MM.1S (cell line): ENCODE measurements around the gene RAB44.

Experiments
- DNase-seq: peaks from one replicate; pipeline ENCODE4 v3.0.0-alpha.2; 2015
- H2AFZ ChIP-seq: fragments of 300-600 bp; sonication (generic); 2 replicates; pipeline ENCODE4 v1.6.0; 2016; ENCODE audit warnings: antibody characterized with exemption, low read length
- H3F3A ChIP-seq: fragments of 300-600 bp; sonication (generic); 2 replicates; pipeline ENCODE4 v1.6.1; 2016; ENCODE audit warnings: mild to moderate bottlenecking, antibody characterized with exemption, low read length, moderate library complexity, mixed read lengths; ENCODE audit not compliant: insufficient read depth
- H3K27ac ChIP-seq: fragments of 300-600 bp; sonication (generic); 2 replicates; pipeline ENCODE4 v1.5.1; 2016; ENCODE audit warnings: mild to moderate bottlenecking, low read length
- H3K27me3 ChIP-seq: fragments of 300-600 bp; sonication (generic); replicated peaks from 2 replicates; pipeline ENCODE4 v1.6.0; 2016; ENCODE audit warnings: low read length; ENCODE audit not compliant: insufficient read depth
- H3K36me3 ChIP-seq: fragments of 300-600 bp; sonication (generic); replicated peaks from 2 replicates; pipeline ENCODE4 v1.6.1; 2016; ENCODE audit warnings: mild to moderate bottlenecking, low read length, mixed read lengths; ENCODE audit not compliant: insufficient read depth
- H3K4me1 ChIP-seq: fragments of 300-600 bp; sonication (generic); 2 replicates; pipeline ENCODE4 v1.6.1; 2016; ENCODE audit warnings: low read length, mixed read lengths
- H3K4me2 ChIP-seq: fragments of 300-600 bp; sonication (generic); 2 replicates; pipeline ENCODE4 v1.6.0; 2016; ENCODE audit warnings: low read depth, low read length
- H3K4me3 ChIP-seq: fragments of 300-600 bp; sonication (generic); 2 replicates; pipeline ENCODE4 v1.5.1; 2016; ENCODE audit warnings: low read length, mixed read lengths
- H3K79me2 ChIP-seq: fragments of 300-600 bp; sonication (generic); 2 replicates; pipeline ENCODE4 v1.6.1; 2016; ENCODE audit warnings: mixed run types, low read length, mixed read lengths
- H3K9ac ChIP-seq: fragments of 300-600 bp; sonication (generic); 2 replicates; pipeline ENCODE4 v1.6.1; 2016; ENCODE audit warnings: low read length, mixed read lengths
- H3K9me2 ChIP-seq: fragments of 300-600 bp; sonication (generic); replicated peaks from 2 replicates; pipeline ENCODE4 v1.6.1; 2016; ENCODE audit warnings: mild to moderate bottlenecking, low read length, mixed read lengths; ENCODE audit not compliant: insufficient read depth
- H3K9me3 ChIP-seq: fragments of 300-600 bp; sonication (generic); replicated peaks from 2 replicates; pipeline ENCODE4 v1.6.1; 2016; ENCODE audit warnings: mild to moderate bottlenecking, low read length, mixed read lengths; ENCODE audit not compliant: insufficient read depth
- H4K20me1 ChIP-seq: fragments of 300-600 bp; sonication (generic); 2 replicates; pipeline ENCODE4 v1.6.1; 2016; ENCODE audit warnings: mild to moderate bottlenecking, low read length, moderate library complexity, mixed read lengths; ENCODE audit not compliant: insufficient read depth
- CTCF ChIP-seq: fragments of 300-600 bp; sonication (generic); IDR thresholded peaks from 2 replicates; pipeline ENCODE4 v1.5.1; 2016; ENCODE audit warnings: antibody characterized with exemption, low read length, mixed read lengths
- EZH2 ChIP-seq: fragments of 300-600 bp; sonication (generic); optimal IDR thresholded peaks from 2 replicates; pipeline ENCODE3; 2017; ENCODE audit warnings: low read depth, mild to moderate bottlenecking, antibody characterized with exemption, low read length, mixed read lengths
- EZH2phosphoT487 ChIP-seq: fragments of 300-600 bp; sonication (generic); IDR thresholded peaks from 2 replicates; pipeline ENCODE4 v1.6.1; 2018; ENCODE audit warnings: antibody characterized with exemption, low read length

The RAB44 gene

GRCh38 chr6:36777801-36778200 is 80.2 kb downstream of the RAB44 start:
- no peak for DNase-seq
- Histone ChIP-seq H3K27ac (no peak overlapping the region), H3K4me2 (no peak overlapping the region), H3K36me3 (no peaks in the 10 kb centered on the region), H3K9ac (no peak overlapping the region), H3K9me2 (no peaks in the 10 kb centered on the region), H3F3A (no peaks in the 10 kb centered on the region), H3K79me2 (no peaks in the 10 kb centered on the region), H2AFZ (no peak overlapping the region), H3K27me3 (no peaks in the 10 kb centered on the region; the same call in 1 of the 2 replicates), H3K9me3 (no peaks in the 10 kb centered on the region), H4K20me1 (no peaks in the 10 kb centered on the region), H3K4me3 (no peak overlapping the region), H3K4me1 (no peaks in the 10 kb centered on the region)
- no peak for TF ChIP-seq EZH2

GRCh38 chr6:36779227-36779626 is 81.6 kb downstream of the RAB44 start:
- Histone ChIP-seq H3F3A (no peaks in the 10 kb centered on the region), H3K9me2 (no peaks in the 10 kb centered on the region), H2AFZ (no peak overlapping the region), H3K27me3 (no peaks in the 10 kb centered on the region; the same call in 1 of the 2 replicates), H3K79me2 (no peaks in the 10 kb centered on the region), H3K36me3 (no peaks in the 10 kb centered on the region), H3K9ac (no peak overlapping the region), H3K27ac (no peak overlapping the region), H3K9me3 (no peaks in the 10 kb centered on the region), H3K4me3 (no peak overlapping the region), H4K20me1 (no peaks in the 10 kb centered on the region), H3K4me1 (no peaks in the 10 kb centered on the region), H3K4me2 (no peak overlapping the region)
- no peak for DNase-seq
- TF ChIP-seq EZH2phosphoT487 (no peak), EZH2 (no peak), CTCF (no peak)

GRCh38 chr6:36780442-36781177 is 83.0 kb downstream of the RAB44 start:
- no peak overlapping the region for H3K4me2 ChIP-seq
- no peak for DNase-seq
- no peaks in the 10 kb centered on the region for H3K4me1 ChIP-seq
- H3K79me2 ChIP-seq = no peaks in the 10 kb centered on the region
- H3K4me3 ChIP-seq = no peak overlapping the region
- no peaks in the 10 kb centered on the region for H4K20me1 ChIP-seq
- no peaks in the 10 kb centered on the region for H3K9me3 ChIP-seq
- no peak overlapping the region for H2AFZ ChIP-seq
- H3K9ac ChIP-seq = no peak overlapping the region
- no peak for TF ChIP-seq CTCF
- no peak for TF ChIP-seq EZH2
- TF ChIP-seq EZH2phosphoT487 = no peak
- H3K27me3 ChIP-seq = no peaks in the 10 kb centered on the region; the same call in 1 of the 2 replicates
- no peaks in the 10 kb centered on the region for H3K36me3 ChIP-seq
- H3K9me2 ChIP-seq = no peaks in the 10 kb centered on the region
- H3F3A ChIP-seq = no peaks in the 10 kb centered on the region
- no peak overlapping the region for H3K27ac ChIP-seq

- no peaks in the 10 kb centered on the region for H3K9me3 ChIP-seq
- no peak overlapping the region for H3K4me3 ChIP-seq
- no peaks in the 10 kb centered on the region for H3F3A ChIP-seq
- H3K27me3 ChIP-seq = no peaks in the 10 kb centered on the region; the same call in 1 of the 2 replicates
- H3K4me2 ChIP-seq = no peak overlapping the region
- no peak overlapping the region for H3K9ac ChIP-seq
- H3K4me1 ChIP-seq = no peaks in the 10 kb centered on the region
- TF ChIP-seq EZH2 (no peak), CTCF (no peak), EZH2phosphoT487 (no peak)
- H4K20me1 ChIP-seq = no peaks in the 10 kb centered on the region
- H2AFZ ChIP-seq = no peak overlapping the region
- H3K36me3 ChIP-seq = no peaks in the 10 kb centered on the region
- DNase-seq = no peak
- no peak overlapping the region for H3K27ac ChIP-seq
- H3K79me2 ChIP-seq = no peaks in the 10 kb centered on the region
- H3K9me2 ChIP-seq = no peaks in the 10 kb centered on the region
Observed at GRCh38 chr6:36781669-36782068, 84.0 kb downstream of the RAB44 start.
